HG03097 (cell line): Measurements from ENCODE around the gene ATAT1.
"Not testable (repeated sequence)": the region's sequence is repeated elsewhere in the genome, so short reads cannot be mapped to it uniquely, and the experiment has no call there.

ENCODE experiments used
- ATAC-seq: cut with Tn5 transposase; IDR thresholded peaks from one replicate; pipeline ENCODE4 v1.9.1; 2021; ENCODE audit not compliant: unreplicated experiment, low FRiP score

Gene ATAT1

GRCh38 chr6:30626484-30627366 is at the start of gene ATAT1:
Gene ATAT1 (plus strand): TSS chr6:30626874.
- ATAC-seq = peak; percentile 72

GRCh38 chr6:30578051-30578450 is 48.6 kb upstream of the ATAT1 start:
- ATAC-seq = no peak

GRCh38 chr6:30583921-30584320 is 42.8 kb upstream of the ATAT1 start:
- ATAC-seq = no peak

- no peak for ATAC-seq
Observed at GRCh38 chr6:30589754-30590358, 36.8 kb upstream of the ATAT1 start.

GRCh38 chr6:30590509-30590908 is 36.2 kb upstream of the ATAT1 start:
- ATAC-seq = no peak

GRCh38 chr6:30591008-30591407 is 35.7 kb upstream of the ATAT1 start:
- no peak for ATAC-seq

- ATAC-seq = no peak
Observed at GRCh38 chr6:30592287-30592686, 34.4 kb upstream of the ATAT1 start.

- not testable (repeated sequence) for ATAC-seq
Observed at GRCh38 chr6:30597315-30598144, 29.1 kb upstream of the ATAT1 start.

GRCh38 chr6:30598912-30599624 is 27.6 kb upstream of the ATAT1 start:
- no peak for ATAC-seq

- ATAC-seq = no peak
Observed at GRCh38 chr6:30599625-30600324, 26.9 kb upstream of the ATAT1 start.

- ATAC-seq = no peak
Observed at GRCh38 chr6:30600451-30600961, 26.2 kb upstream of the ATAT1 start.

- ATAC-seq = no peak
Observed at GRCh38 chr6:30601436-30601814, 25.2 kb upstream of the ATAT1 start.

- no peak for ATAC-seq
Observed at GRCh38 chr6:30601815-30602641, 24.6 kb upstream of the ATAT1 start.

GRCh38 chr6:30603961-30604360 is 22.7 kb upstream of the ATAT1 start:
- ATAC-seq = no peak

GRCh38 chr6:30610065-30610464 is 16.6 kb upstream of the ATAT1 start:
- no peak for ATAC-seq

GRCh38 chr6:30611150-30611855 is 15.4 kb upstream of the ATAT1 start:
- ATAC-seq = no peak

GRCh38 chr6:30611856-30612194 is 14.8 kb upstream of the ATAT1 start:
- ATAC-seq = no peak

- no peak for ATAC-seq
Observed at GRCh38 chr6:30612213-30612612, 14.5 kb upstream of the ATAT1 start.
